Measurements from ENCODE around the gene PLA2G4E.
A peak's percentile ranks its signal among the peaks of the same experiment; 100 is the strongest.

PLA2G4E gene

GRCh38 chr15:42020713-42021273 is at the start of gene PLA2G4E:
TSS of gene PLA2G4E (minus strand) at chr15:42021042. CDS start at chr15:42021030, 12 bp downstream.
- no peak for DNase-seq

GRCh38 chr15:42070279-42070975 is 49.6 kb upstream of the PLA2G4E start:
- no peak for DNase-seq

GRCh38 chr15:42069496-42070278 is 48.8 kb upstream of the PLA2G4E start:
- no peak for DNase-seq

GRCh38 chr15:42069025-42069424 is 48.2 kb upstream of the PLA2G4E start:
- no peak for DNase-seq

GRCh38 chr15:42068601-42069000 is 47.8 kb upstream of the PLA2G4E start:
- DNase-seq = no peak

GRCh38 chr15:42066764-42067415 is 46.0 kb upstream of the PLA2G4E start:
- no peak for DNase-seq

- DNase-seq = no peak
These were observed 44.6 kb upstream of the PLA2G4E start for GRCh38 chr15:42065468-42065867.

GRCh38 chr15:42065033-42065432 is 44.2 kb upstream of the PLA2G4E start:
- no peak for DNase-seq

GRCh38 chr15:42064271-42064670 is 43.4 kb upstream of the PLA2G4E start:
- no peak for DNase-seq

GRCh38 chr15:42063122-42063848 is 42.4 kb upstream of the PLA2G4E start:
- DNase-seq = no peak

- DNase-seq = no peak
These were observed 41.5 kb upstream of the PLA2G4E start for GRCh38 chr15:42062284-42062806.

- no peak for DNase-seq
These were observed 40.0 kb upstream of the PLA2G4E start for GRCh38 chr15:42060797-42061196.

- DNase-seq = no peak
These were observed 39.6 kb upstream of the PLA2G4E start for GRCh38 chr15:42060477-42060763.

- peak; percentile 32 for DNase-seq
These were observed 39.0 kb upstream of the PLA2G4E start for GRCh38 chr15:42059661-42060476.

GRCh38 chr15:42058791-42059190 is 37.9 kb upstream of the PLA2G4E start:
- no peak for DNase-seq

- no peak for DNase-seq
These were observed 37.2 kb upstream of the PLA2G4E start for GRCh38 chr15:42057799-42058646.

- peak; percentile 48 for DNase-seq
These were observed 36.3 kb upstream of the PLA2G4E start for GRCh38 chr15:42056934-42057798.

GRCh38 chr15:42053914-42054313 is 33.1 kb upstream of the PLA2G4E start:
- DNase-seq = no peak

GRCh38 chr15:42053010-42053409 is 32.2 kb upstream of the PLA2G4E start:
- DNase-seq = no peak
